Tibial artery (tissue), 4 donors: Measurements from ENCODE around the gene ANKRD9.
A peak's percentile ranks its signal among the peaks of the same experiment; 100 is the strongest.

Source experiments
- DNase-seq, 2 donors: peaks; one replicate each; pipeline ENCODE4 v3.0.0-alpha.2; 2019
- H3K27ac ChIP-seq, 2 donors: fragments of 200-600 bp; sonication (generic) in 1 of 2; 1 replicate in 1 of 2; 2 replicates in 1 of 2; pipeline ENCODE4 v1.5.1; 2018 to 2019; ENCODE audit warnings: mild to moderate bottlenecking in 1 of 2
- H3K27me3 ChIP-seq, 2 donors: fragments of 200-600 bp; sonication (generic) in 1 of 2; one replicate each; pipeline versions ENCODE4 v1.5.1 to v1.6.0; 2016 to 2019
- H3K36me3 ChIP-seq, 3 donors: fragments of 200-600 bp; sonication (generic) in 2 of 3; one replicate each; pipeline ENCODE4 v1.5.1; 2016 to 2019; ENCODE audit warnings: mild to moderate bottlenecking in 2 of 3
- H3K4me1 ChIP-seq, 4 donors: fragments of 200-600 bp; sonication (generic) in 2 of 4; 1 replicate in 3 of 4; 2 replicates in 1 of 4; pipeline ENCODE4 v1.5.1; 2016 to 2019
- H3K4me3 ChIP-seq, 2 donors: fragments of 200-600 bp; sonication (generic) in 1 of 2; 1 replicate in 1 of 2; 2 replicates in 1 of 2; pipeline ENCODE4 v1.5.1; 2018 to 2019; ENCODE audit warnings: mild to moderate bottlenecking in 2 of 2
- H3K9me3 ChIP-seq, 3 donors: fragments of 200-600 bp; sonication (generic) in 1 of 3; one replicate each; pipeline ENCODE4 v1.5.1; 2016 to 2019
- intact Hi-C: fragments of 100-400 bp; cut with DNase I; formaldehyde crosslinking; loops from one replicate; pipeline ENCODE4 v1.15.0; 2023; ENCODE audit warnings: low total_unique reads
- TF ChIP-seq, protein P1 (sequence below), 2 experiments: fragments of 200-600 bp in 1 of 2; fragments of 450-650 bp in 1 of 2; IDR thresholded peaks; one replicate each; pipeline ENCODE4 v1.5.1; 2017 to 2019; ENCODE audit warnings: antibody characterized with exemption in 2 of 2, mild to moderate bottlenecking in 1 of 2, moderate library complexity in 1 of 2

ANKRD9 gene

GRCh38 chr14:102495491-102496330 lies 13.9 kb downstream of the ANKRD9 start:
- H3K4me3 ChIP-seq, result no peak overlapping the region

DNA sequence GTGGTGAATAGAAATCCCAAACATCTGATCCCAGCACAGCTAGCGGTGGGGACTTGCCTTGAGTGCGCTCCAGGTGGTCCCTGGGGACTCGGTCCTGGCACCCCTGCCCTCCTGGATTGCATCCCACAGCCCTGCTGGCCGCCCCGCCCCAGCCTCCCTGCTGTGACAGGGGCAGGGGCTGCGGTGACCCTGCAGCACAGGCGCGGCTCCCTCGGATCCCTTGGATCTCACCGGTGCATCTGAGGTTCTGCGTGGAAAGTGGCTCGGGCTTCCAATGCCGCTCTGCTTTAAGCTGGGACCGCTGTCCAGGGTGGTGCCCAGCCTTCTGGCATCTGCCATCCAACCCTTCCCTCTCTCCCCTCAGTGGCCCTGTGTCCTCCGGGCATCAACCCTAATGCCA lies 16.0 kb downstream of the ANKRD9 start:
- no peaks in the 10 kb centered on the region for H3K4me1 ChIP-seq
- H3K4me3 ChIP-seq, result no peak overlapping the region
- intact Hi-C loops, result no loop called here
- DNase-seq, result no peak
- peaks cover 12 to 36% (median 14%) of the 10 kb centered on the region in 3 donors for H3K36me3 ChIP-seq
- H3K27me3 ChIP-seq, result no peaks in the 10 kb centered on the region
- H3K27ac ChIP-seq, result no peak overlapping the region
- no peaks in the 10 kb centered on the region for H3K9me3 ChIP-seq
- TF ChIP-seq, protein P1, sequence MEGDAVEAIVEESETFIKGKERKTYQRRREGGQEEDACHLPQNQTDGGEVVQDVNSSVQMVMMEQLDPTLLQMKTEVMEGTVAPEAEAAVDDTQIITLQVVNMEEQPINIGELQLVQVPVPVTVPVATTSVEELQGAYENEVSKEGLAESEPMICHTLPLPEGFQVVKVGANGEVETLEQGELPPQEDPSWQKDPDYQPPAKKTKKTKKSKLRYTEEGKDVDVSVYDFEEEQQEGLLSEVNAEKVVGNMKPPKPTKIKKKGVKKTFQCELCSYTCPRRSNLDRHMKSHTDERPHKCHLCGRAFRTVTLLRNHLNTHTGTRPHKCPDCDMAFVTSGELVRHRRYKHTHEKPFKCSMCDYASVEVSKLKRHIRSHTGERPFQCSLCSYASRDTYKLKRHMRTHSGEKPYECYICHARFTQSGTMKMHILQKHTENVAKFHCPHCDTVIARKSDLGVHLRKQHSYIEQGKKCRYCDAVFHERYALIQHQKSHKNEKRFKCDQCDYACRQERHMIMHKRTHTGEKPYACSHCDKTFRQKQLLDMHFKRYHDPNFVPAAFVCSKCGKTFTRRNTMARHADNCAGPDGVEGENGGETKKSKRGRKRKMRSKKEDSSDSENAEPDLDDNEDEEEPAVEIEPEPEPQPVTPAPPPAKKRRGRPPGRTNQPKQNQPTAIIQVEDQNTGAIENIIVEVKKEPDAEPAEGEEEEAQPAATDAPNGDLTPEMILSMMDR (IDR thresholded peaks at IDR 0.05), result no peak

More at GRCh38 chr14:102495491-102496330, 13.9 kb downstream of the ANKRD9 start:
- TF ChIP-seq, protein P1 (IDR thresholded peaks at IDR 0.05), result no peak
- intact Hi-C loops, result no loop called here
- Histone ChIP-seq H3K27me3 (no peaks in the 10 kb centered on the region), H3K36me3 (peaks cover 12 to 56% (median 22%) of the 10 kb centered on the region in 3 donors), H3K9me3 (no peaks in the 10 kb centered on the region), H3K27ac (no peak overlapping the region), H3K4me1 (no peaks in the 10 kb centered on the region)
- DNase-seq, result no peak

DNA sequence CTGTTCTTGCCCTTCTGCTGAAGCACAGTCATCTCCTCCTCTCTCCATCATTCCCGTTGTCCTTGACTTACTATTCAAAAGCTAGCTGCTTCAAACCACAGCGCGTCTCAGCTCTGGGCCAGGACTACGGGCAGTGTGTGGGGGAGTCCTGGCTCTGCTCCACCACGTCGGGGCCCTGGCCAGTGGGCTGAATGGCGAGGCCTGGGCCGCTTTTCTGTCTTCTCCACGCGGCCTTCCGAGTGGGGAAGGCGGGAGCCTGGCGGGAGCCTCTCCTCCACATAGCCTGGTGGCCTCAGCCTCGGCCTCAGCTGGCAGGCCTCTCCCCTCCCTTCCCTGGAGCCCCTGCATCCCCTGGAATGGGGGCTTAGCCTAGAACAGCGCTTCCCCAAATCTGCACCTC lies 16.5 kb downstream of the ANKRD9 start:
- H3K4me1 ChIP-seq, result no peaks in the 10 kb centered on the region
- H3K27ac ChIP-seq, result no peak overlapping the region
- H3K36me3 ChIP-seq, result peaks cover 7 to 31% (median 9%) of the 10 kb centered on the region in 3 donors

DNA sequence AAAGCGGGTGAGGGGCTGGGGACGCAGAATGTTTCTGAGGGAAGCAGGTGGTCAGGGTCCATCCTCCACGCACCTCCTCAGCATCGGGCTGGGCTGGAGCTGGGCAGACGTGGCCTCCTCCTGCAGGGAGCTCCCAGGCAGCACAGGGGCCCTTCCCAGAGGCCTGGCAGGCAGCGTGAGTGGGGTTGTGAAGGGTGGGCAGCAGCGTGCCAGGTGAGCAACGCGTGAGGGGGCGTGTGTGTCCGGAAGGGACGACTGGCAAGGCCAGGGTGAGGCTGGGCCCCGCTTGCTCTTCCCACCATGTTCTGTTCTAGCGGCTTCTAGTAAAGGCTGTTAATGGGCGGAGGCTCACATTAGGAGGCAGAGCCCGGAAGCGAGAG lies 17.1 kb downstream of the ANKRD9 start:
- H3K9me3 ChIP-seq, result no peaks in the 10 kb centered on the region
- H3K36me3 ChIP-seq, result peaks cover 5 to 26% (median 7%) of the 10 kb centered on the region in 3 donors
- TF ChIP-seq, protein P1 (IDR thresholded peaks at IDR 0.05), result no peak
- DNase-seq, result peak in 1 of 2 donors; percentile 47
- intact Hi-C loops, result no loop called here
- no peak overlapping the region for H3K4me3 ChIP-seq
- H3K27me3 ChIP-seq, result no peaks in the 10 kb centered on the region
- no peak overlapping the region for H3K27ac ChIP-seq
- H3K4me1 ChIP-seq, result peaks cover 0 to 3% (median 0%) of the 10 kb centered on the region in 4 donors

More for the DNA sequence above, 16.5 kb downstream of the ANKRD9 start:
- intact Hi-C loops, result no loop called here
- H3K9me3 ChIP-seq, result no peaks in the 10 kb centered on the region
- peak in 1 of 2 donors; percentile 59 for DNase-seq
- no peaks in the 10 kb centered on the region for H3K27me3 ChIP-seq
- TF ChIP-seq, protein P1 (IDR thresholded peaks at IDR 0.05), result no peak
- no peak overlapping the region for H3K4me3 ChIP-seq

- Histone ChIP-seq H3K36me3 (peaks cover 0 to 20% (median 2%) of the 10 kb centered on the region in 3 donors), H3K4me1 (peaks cover 0 to 7% (median 2%) of the 10 kb centered on the region in 4 donors), H3K9me3 (no peaks in the 10 kb centered on the region), H3K27ac (no peak overlapping the region), H3K4me3 (no peak overlapping the region), H3K27me3 (no peaks in the 10 kb centered on the region)
- DNase-seq, result peak in 1 of 2 donors; percentile 55
- TF ChIP-seq, protein P1 (IDR thresholded peaks at IDR 0.05), result no peak
- intact Hi-C loops, result no loop called here
Measured at GRCh38 chr14:102491786-102492530, 17.6 kb downstream of the ANKRD9 start.
